CD4-positive, alpha-beta memory T cell (primary cell): Measurements from ENCODE around the gene PLEKHA7. TPM values are rescaled to one million over a fixed set of nuclear protein-coding genes. Genes with fewer than 3 reads are reported as not detected.

ENCODE experiments used
- CTCF ChIA-PET: fragments of 350-600 bp; sonication (Branson Sonifier 250); formaldehyde crosslinking; loops from one replicate; lab custom pipeline; 2021; ENCODE audit warnings: inconsistent platforms; ENCODE audit not compliant: partially characterized antibody; lab: Charles Lee
- POLR2A ChIA-PET: fragments of 350-600 bp; sonication (Branson Sonifier 250); formaldehyde crosslinking; loops from one replicate; lab custom pipeline; 2021; ENCODE audit not compliant: partially characterized antibody; lab: Charles Lee
- DNase-seq, 5 donors: peaks; one replicate each; pipeline versions ENCODE4 v3.0.0 to v3.0.0-alpha.2; 2020 to 2022; ENCODE audit warnings: mixed read lengths in 1 of 5
- H3K27ac ChIP-seq: one replicate; pipeline ENCODE4 v1.7.0; 2013; ENCODE audit warnings: low read depth, low read length
- H3K27me3 ChIP-seq: 2 replicates; pipeline ENCODE4 v1.7.0; 2013; ENCODE audit warnings: mild to moderate bottlenecking, low read length, moderate library complexity; ENCODE audit not compliant: insufficient read depth
- H3K36me3 ChIP-seq: 2 replicates; pipeline ENCODE4 v1.7.0; 2013; ENCODE audit warnings: mild to moderate bottlenecking, low read length, moderate library complexity; ENCODE audit not compliant: insufficient read depth
- H3K4me1 ChIP-seq: 2 replicates; pipeline ENCODE4 v1.7.0; 2013; ENCODE audit warnings: mild to moderate bottlenecking, low read length, moderate library complexity; ENCODE audit not compliant: insufficient read depth
- H3K4me3 ChIP-seq, 2 donors: one replicate each; pipeline ENCODE4 v1.7.0; 2013; ENCODE audit warnings: low read length in 2 of 2, mild to moderate bottlenecking in 1 of 2
- H3K9me3 ChIP-seq, 2 donors: one replicate each; pipeline ENCODE4 v1.7.0; 2013; ENCODE audit warnings: low read length in 2 of 2, control low read depth in 1 of 2; ENCODE audit not compliant: control insufficient read depth in 1 of 2
- H3K27ac Mint-ChIP-seq, 7 donors: one replicate each; pipeline ENCODE4 v1.8.0; 2020 to 2021; ENCODE audit warnings: mixed read lengths in 7 of 7, mild to moderate bottlenecking in 6 of 7, inconsistent platforms in 3 of 7, moderate library complexity in 3 of 7
- H3K27me3 Mint-ChIP-seq, 2 donors: one replicate each; pipeline ENCODE4 v1.8.0; 2020 to 2021; ENCODE audit warnings: mixed read lengths in 2 of 2
- H3K36me3 Mint-ChIP-seq, 2 donors: one replicate each; pipeline ENCODE4 v1.8.0; 2020 to 2021; ENCODE audit warnings: mixed read lengths in 2 of 2, inconsistent platforms in 1 of 2, mild to moderate bottlenecking in 1 of 2
- H3K4me1 Mint-ChIP-seq, 4 donors: one replicate each; pipeline ENCODE4 v1.8.0; 2020 to 2021; ENCODE audit warnings: mixed read lengths in 4 of 4, mild to moderate bottlenecking in 1 of 4
- H3K4me3 Mint-ChIP-seq, 8 donors: one replicate each; pipeline ENCODE4 v1.8.0; 2020 to 2021; ENCODE audit warnings: mixed read lengths in 8 of 8, mild to moderate bottlenecking in 7 of 8, moderate library complexity in 6 of 8, inconsistent platforms in 3 of 8
- H3K9me3 Mint-ChIP-seq, 8 donors: one replicate each; pipeline ENCODE4 v1.8.0; 2020 to 2021; ENCODE audit warnings: mixed read lengths in 8 of 8, mild to moderate bottlenecking in 5 of 8, inconsistent platforms in 3 of 8, moderate library complexity in 1 of 8
- intact Hi-C: fragments of 100-400 bp; cut with micrococcal nuclease; formaldehyde crosslinking; loops from one replicate; pipeline ENCODE4 v1.15.1; 2023
- polyA plus RNA-seq, 2 donors: library from polyadenylated mRNA; unstranded; fragments of 300-500 nt; fragmentation: Illumina TruSeq; gene quantifications; one replicate each; pipeline ENCODE4 v1.2.3, GENCODE V29; 2021
- total RNA-seq, 2 experiments: library from RNA; stranded (reverse); gene quantifications; one replicate each; pipeline ENCODE4 v1.2.3, GENCODE V29; 2021

The PLEKHA7 gene
- total and polyA plus RNA-seq, 4 experiments from 2014 or later, result 1.6 to 8.3 (median 6.0) TPM

GRCh38 chr11:16771350-16772140 is 242.7 kb downstream of the PLEKHA7 start:
- POLR2A ChIA-PET, result no interaction called here

GRCh38 chr11:16770016-16770415 is 244.2 kb downstream of the PLEKHA7 start:
- H3K4me3 ChIP-seq, result no peak overlapping the region
- no peaks in the 10 kb centered on the region for H3K9me3 ChIP-seq
- ChIA-PET POLR2A (no interaction called here), CTCF (no interaction called here)
- no peaks in the 10 kb centered on the region for H3K9me3 Mint-ChIP-seq
- H3K36me3 Mint-ChIP-seq, result no peaks in the 10 kb centered on the region
- H3K27me3 ChIP-seq, result no peaks in the 10 kb centered on the region
- H3K27me3 Mint-ChIP-seq, result peaks cover 0 to 2% of the 10 kb centered on the region in 2 donors
- no peak overlapping the region for H3K4me3 Mint-ChIP-seq
- H3K4me1 ChIP-seq, result no peaks in the 10 kb centered on the region
- no peaks in the 10 kb centered on the region for H3K4me1 Mint-ChIP-seq
- H3K36me3 ChIP-seq, result no peaks in the 10 kb centered on the region
- no peak for DNase-seq
- intact Hi-C loops, result no loop called here
- no peak overlapping the region for H3K27ac Mint-ChIP-seq
- no peak overlapping the region for H3K27ac ChIP-seq

More at GRCh38 chr11:16771350-16772140, 242.7 kb downstream of the PLEKHA7 start:
- Mint-ChIP-seq H3K4me3 (no peak overlapping the region), H3K9me3 (no peaks in the 10 kb centered on the region), H3K27me3 (no peaks in the 10 kb centered on the region), H3K27ac (no peak overlapping the region), H3K4me1 (no peaks in the 10 kb centered on the region), H3K36me3 (no peaks in the 10 kb centered on the region)
- H3K27me3 ChIP-seq, result no peaks in the 10 kb centered on the region
- CTCF ChIA-PET, result interaction anchor here (0.6 to 1.4 kb wide), 4 partner anchors 13 to 16 kb away, joined by 3 to 6 read pairs (median 3); no protein-coding TSS in a partner anchor
- H3K9me3 ChIP-seq, result no peaks in the 10 kb centered on the region
- H3K27ac ChIP-seq, result no peak overlapping the region
- no peaks in the 10 kb centered on the region for H3K4me1 ChIP-seq
- H3K36me3 ChIP-seq, result no peaks in the 10 kb centered on the region
- intact Hi-C loops, result no loop called here
- no peak for DNase-seq
- no peak overlapping the region for H3K4me3 ChIP-seq

GRCh38 chr11:16769386-16769785 is 244.8 kb downstream of the PLEKHA7 start:
- Histone ChIP-seq H3K27me3 (no peaks in the 10 kb centered on the region), H3K4me3 (no peak overlapping the region), H3K4me1 (no peaks in the 10 kb centered on the region), H3K27ac (no peak overlapping the region), H3K9me3 (no peaks in the 10 kb centered on the region), H3K36me3 (no peaks in the 10 kb centered on the region)
- POLR2A ChIA-PET, result no interaction called here
- Mint-ChIP-seq H3K27me3 (peaks cover 0 to 2% of the 10 kb centered on the region in 2 donors), H3K27ac (no peak overlapping the region), H3K36me3 (no peaks in the 10 kb centered on the region), H3K4me1 (no peaks in the 10 kb centered on the region), H3K9me3 (no peaks in the 10 kb centered on the region), H3K4me3 (no peak overlapping the region)
- intact Hi-C loops, result no loop called here
- CTCF ChIA-PET, result no interaction called here
- DNase-seq, result no peak

- POLR2A ChIA-PET, result no interaction called here
- H3K9me3 ChIP-seq, result no peaks in the 10 kb centered on the region
- Mint-ChIP-seq H3K27ac (no peak overlapping the region), H3K36me3 (no peaks in the 10 kb centered on the region), H3K4me3 (no peak overlapping the region), H3K4me1 (no peaks in the 10 kb centered on the region), H3K27me3 (peaks cover 0 to 2% of the 10 kb centered on the region in 2 donors), H3K9me3 (no peaks in the 10 kb centered on the region)
- DNase-seq, result no peak
- H3K4me3 ChIP-seq, result no peak overlapping the region
- H3K4me1 ChIP-seq, result no peaks in the 10 kb centered on the region
- H3K36me3 ChIP-seq, result no peaks in the 10 kb centered on the region
- CTCF ChIA-PET, result no interaction called here
- H3K27ac ChIP-seq, result no peak overlapping the region
- no peaks in the 10 kb centered on the region for H3K27me3 ChIP-seq
- intact Hi-C loops, result no loop called here
Measured at GRCh38 chr11:16767957-16768356, 246.3 kb downstream of the PLEKHA7 start.

- Histone ChIP-seq H3K4me3 (no peak overlapping the region), H3K27me3 (no peaks in the 10 kb centered on the region), H3K9me3 (no peaks in the 10 kb centered on the region), H3K27ac (no peak overlapping the region), H3K4me1 (no peaks in the 10 kb centered on the region), H3K36me3 (no peaks in the 10 kb centered on the region)
- H3K27ac Mint-ChIP-seq, result no peak overlapping the region
- H3K36me3 Mint-ChIP-seq, result no peaks in the 10 kb centered on the region
- peaks cover 0 to 2% of the 10 kb centered on the region in 2 donors for H3K27me3 Mint-ChIP-seq
- no peak overlapping the region for H3K4me3 Mint-ChIP-seq
- H3K4me1 Mint-ChIP-seq, result no peaks in the 10 kb centered on the region
- intact Hi-C loops, result no loop called here
- DNase-seq, result no peak
- CTCF ChIA-PET, result interaction anchor here (1.9 kb wide), 1 partner anchor 21 kb away, joined by 7 read pairs; no protein-coding TSS in a partner anchor
- H3K9me3 Mint-ChIP-seq, result no peaks in the 10 kb centered on the region
- POLR2A ChIA-PET, result no interaction called here
Measured at GRCh38 chr11:16767137-16767536, 247.1 kb downstream of the PLEKHA7 start.

- Histone ChIP-seq H3K9me3 (no peaks in the 10 kb centered on the region), H3K4me3 (no peak overlapping the region), H3K4me1 (no peaks in the 10 kb centered on the region), H3K27me3 (no peaks in the 10 kb centered on the region), H3K36me3 (no peaks in the 10 kb centered on the region), H3K27ac (no peak overlapping the region)
- H3K36me3 Mint-ChIP-seq, result no peaks in the 10 kb centered on the region
- H3K27ac Mint-ChIP-seq, result no peak overlapping the region
- H3K9me3 Mint-ChIP-seq, result no peaks in the 10 kb centered on the region
- no peak overlapping the region for H3K4me3 Mint-ChIP-seq
- no peak for DNase-seq
- ChIA-PET POLR2A (no interaction called here), CTCF (no interaction called here)
- peaks cover 0 to 2% of the 10 kb centered on the region in 2 donors for H3K27me3 Mint-ChIP-seq
- peaks cover 2 to 3% (median 3%) of the 10 kb centered on the region in 4 donors for H3K4me1 Mint-ChIP-seq
- intact Hi-C loops, result no loop called here
Measured at GRCh38 chr11:16764888-16765287, 249.3 kb downstream of the PLEKHA7 start.

GRCh38 chr11:16763746-16764145 is 250.5 kb downstream of the PLEKHA7 start:
- H3K36me3 ChIP-seq, result no peaks in the 10 kb centered on the region
- H3K9me3 ChIP-seq, result no peaks in the 10 kb centered on the region
- H3K4me1 Mint-ChIP-seq, result peaks cover 5 to 13% (median 8%) of the 10 kb centered on the region in 4 donors
- intact Hi-C loops, result no loop called here
- POLR2A ChIA-PET, result no interaction called here
- CTCF ChIA-PET, result no interaction called here
- H3K9me3 Mint-ChIP-seq, result no peaks in the 10 kb centered on the region
- H3K4me3 Mint-ChIP-seq, result no peak overlapping the region
- DNase-seq, result no peak
- peaks cover 0 to 2% of the 10 kb centered on the region in 2 donors for H3K27me3 Mint-ChIP-seq
- no peaks in the 10 kb centered on the region for H3K4me1 ChIP-seq
- no peaks in the 10 kb centered on the region for H3K27me3 ChIP-seq
- no peak overlapping the region for H3K4me3 ChIP-seq
- H3K27ac Mint-ChIP-seq, result peak overlapping the region in 1 of 7 donors; percentile 55
- H3K36me3 Mint-ChIP-seq, result peaks cover 5 to 6% of the 10 kb centered on the region in 2 donors
- no peak overlapping the region for H3K27ac ChIP-seq
